ENCODE results near the gene DNAJC21.
"Not testable (repeated sequence)": the region's sequence is repeated elsewhere in the genome, so short reads cannot be mapped to it uniquely, and the experiment has no call there.

GRCh38 chr5:34971655-34972054 lies 42.3 kb downstream of the DNAJC21 start:
- TF ChIP-seq YY1 (IDR thresholded peaks at IDR 0.05; ENCODE audit: insufficient read depth, insufficient read length); SUZ12 (IDR thresholded peaks at IDR 0.05; ENCODE audit: extremely low read depth, insufficient read depth, insufficient read length): not testable (repeated sequence)

All from NT2/D1 (cell line).